GM19395 (cell line): Measurements from ENCODE around the gene MOB3B.
"Not testable (repeated sequence)": the region's sequence is repeated elsewhere in the genome, so short reads cannot be mapped to it uniquely, and the experiment has no call there.

Source experiments
- ATAC-seq: cut with Tn5 transposase; IDR thresholded peaks from one replicate; pipeline ENCODE4 v1.9.1; 2021; ENCODE audit warnings: mild to moderate bottlenecking, moderate library complexity; ENCODE audit not compliant: unreplicated experiment

Gene MOB3B

DNA sequence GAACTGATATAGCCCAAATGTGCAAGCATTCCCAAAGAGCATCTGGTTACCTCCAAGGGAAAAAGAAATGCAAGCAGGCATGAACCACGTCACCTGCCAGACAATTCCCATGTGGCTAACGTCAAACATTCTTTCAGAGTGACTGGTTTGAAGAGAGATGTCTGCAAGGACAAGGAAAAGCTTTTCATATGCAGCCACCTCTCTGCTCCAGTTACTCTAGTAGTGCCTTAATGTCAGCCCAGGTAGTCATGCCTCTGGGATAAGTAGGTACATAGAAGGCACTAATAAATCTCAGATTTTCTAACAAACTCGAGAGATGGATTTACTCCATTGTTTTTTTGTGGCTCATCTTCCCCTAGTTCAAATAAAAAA is 102.4 kb downstream of the MOB3B start:
- ATAC-seq, result no peak

DNA sequence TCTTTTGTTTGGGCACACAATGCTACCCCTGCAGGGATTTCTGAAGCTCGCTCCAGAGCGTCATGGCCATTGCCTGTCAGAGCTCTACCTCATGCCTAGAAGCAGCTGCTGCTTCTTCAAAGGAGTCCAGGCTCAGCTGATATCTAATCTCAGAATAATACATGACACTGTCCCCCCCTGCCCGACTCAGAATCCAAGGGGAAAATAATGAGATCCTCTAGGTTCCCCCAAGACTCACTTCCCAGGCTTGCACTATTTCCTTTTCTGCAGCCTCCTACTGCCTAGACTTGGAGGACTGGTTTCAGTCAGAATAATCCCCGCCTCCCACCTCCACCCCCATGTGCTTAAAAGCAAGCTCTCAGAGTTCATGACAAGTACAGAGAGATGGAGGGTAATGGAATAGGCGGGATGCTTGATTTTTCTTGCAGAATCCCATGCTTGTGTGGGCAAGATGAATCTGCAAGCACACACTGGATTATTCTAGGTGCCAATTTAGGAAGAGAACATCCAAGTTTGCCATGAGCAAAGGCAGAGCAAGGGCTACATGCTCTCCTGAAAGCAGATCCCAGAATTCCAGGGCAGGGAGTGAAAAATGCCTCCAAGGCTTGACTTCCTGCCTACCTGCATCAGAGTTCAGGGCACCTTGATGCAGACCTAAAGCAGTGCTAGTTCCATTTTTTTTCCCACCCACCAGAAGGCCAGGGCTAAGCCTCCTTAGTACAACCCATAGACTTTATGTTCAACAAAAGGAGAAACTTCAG is 102.9 kb downstream of the MOB3B start:
- no peak for ATAC-seq

DNA sequence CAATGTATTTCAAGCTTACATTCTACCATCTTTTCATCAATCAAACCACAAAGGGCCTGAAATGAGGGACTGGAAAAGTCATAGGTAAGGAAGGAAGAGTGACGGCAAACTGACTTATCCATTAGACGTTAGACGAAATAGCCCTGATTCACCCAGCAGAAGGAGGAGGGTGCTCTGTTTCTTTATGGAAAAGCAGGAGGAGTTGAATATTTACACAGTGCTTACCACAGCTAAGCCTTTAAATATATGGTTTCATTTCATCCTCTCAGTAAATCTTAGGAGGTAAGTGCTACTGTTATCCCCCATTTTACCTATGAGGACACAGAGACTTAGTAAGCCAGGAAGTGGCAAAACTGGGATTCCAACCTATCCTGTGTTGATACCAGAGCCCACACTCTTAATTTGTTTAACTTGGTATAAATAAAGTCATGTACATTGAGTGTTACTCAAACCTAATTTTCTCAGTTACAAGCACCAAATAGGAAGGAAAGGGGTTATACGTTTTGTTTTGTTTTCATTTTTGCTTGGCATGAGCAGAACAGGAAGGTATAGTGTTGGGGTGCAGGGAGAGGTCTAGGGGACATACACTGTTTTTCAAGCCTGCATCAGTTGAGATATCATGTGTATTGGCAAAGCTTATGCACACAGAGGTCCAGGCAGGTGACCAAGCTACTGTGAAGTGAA is 103.6 kb downstream of the MOB3B start:
- no peak for ATAC-seq

DNA sequence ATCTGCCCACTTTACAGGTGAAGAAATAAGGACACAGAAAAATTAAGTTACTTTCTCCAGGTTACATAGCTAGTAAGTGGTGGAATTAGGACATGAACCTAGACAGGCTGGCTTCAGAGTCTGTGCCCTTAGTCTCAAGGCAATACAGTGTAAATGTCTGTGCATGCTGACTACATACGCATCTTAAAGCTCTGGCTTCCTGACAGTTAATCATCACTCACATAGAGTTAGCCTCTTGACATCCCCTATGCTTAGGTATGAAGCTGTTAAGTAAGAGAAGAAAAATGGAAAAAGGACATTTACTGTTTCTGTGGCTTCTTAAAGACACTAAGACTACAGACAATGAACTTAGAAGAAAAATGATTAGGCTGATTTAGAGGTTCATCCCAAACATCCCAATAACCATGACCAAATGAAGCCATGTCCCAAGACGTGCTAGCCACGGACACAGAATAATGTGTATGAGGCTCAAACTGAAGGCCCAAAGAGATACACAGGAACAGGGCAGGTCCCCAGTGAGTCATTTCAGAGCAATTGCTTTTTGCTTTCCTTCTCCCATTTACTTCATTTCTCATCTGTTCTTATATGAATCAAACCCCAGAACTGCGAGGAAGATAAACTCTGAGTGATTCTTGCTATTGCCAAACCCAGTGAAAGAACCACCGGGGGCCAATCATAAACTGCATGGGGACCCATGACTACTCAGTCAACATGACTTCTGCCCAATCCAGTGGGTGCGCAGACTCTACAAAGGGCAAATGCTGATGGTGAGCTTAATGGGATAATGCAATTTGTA is 105.5 kb downstream of the MOB3B start:
- no peak for ATAC-seq

DNA sequence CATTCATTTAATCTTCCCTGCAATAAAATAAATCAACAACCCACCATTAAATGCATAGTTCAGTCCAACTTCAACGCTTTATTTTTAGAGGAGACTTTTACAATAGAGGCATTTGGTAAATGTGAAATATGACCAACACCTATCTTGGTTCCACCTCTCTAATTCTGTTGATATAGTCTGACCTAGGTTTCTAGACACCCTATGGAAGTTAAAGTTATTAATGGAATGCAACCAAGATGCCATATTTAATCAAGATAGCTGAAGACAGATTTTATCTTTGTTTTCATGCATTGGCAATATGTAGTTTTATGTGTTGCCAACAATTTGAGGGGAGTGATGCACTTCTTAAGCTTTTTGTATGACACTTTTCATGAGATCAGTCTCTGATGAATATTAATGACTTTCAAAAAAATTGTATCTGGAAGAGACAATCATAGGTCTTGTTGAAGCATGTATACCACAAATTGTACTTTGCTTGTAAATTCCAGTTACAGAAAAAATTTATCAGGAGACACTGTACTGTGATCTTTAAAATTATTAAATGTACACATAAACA is 107.3 kb downstream of the MOB3B start:
- no peak for ATAC-seq

DNA sequence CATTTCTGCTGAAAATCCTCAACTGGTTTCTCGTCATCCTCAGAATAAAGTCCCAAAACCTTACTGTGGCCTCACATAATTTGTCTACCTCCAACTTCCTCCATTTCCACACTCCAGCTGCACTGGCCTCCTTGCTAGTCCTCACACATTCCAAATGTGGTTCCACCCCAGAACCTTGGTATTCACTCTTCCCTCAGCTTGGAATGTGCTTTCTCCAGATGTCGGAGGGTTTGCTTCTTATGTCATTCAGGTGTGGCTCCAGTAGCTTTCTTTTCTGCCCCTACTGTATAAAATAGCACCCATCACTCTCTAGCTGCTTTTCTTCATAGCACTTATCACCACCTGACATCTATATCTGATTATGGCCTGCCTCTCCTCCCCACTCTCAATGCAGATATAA is 108.0 kb downstream of the MOB3B start:
- no peak for ATAC-seq

DNA sequence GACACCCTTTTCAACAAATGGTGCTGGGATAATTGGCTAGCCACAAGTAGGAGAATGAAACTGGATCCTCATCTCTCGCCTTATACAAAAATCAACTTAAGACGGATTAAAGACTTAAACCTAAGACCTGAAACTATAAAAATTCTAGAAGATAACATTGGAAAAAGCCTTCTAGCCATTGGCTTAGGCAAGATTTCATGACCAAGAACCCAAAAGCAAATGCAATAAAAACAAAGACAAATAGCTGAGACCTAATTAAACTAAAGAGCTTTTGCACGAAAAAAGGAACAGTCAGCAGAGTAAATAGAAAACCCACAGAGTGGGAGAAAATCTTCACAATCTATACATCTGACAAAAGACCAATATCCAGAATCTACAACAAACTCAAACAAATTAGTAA is 110.1 kb downstream of the MOB3B start:
- ATAC-seq, result not testable (repeated sequence)

DNA sequence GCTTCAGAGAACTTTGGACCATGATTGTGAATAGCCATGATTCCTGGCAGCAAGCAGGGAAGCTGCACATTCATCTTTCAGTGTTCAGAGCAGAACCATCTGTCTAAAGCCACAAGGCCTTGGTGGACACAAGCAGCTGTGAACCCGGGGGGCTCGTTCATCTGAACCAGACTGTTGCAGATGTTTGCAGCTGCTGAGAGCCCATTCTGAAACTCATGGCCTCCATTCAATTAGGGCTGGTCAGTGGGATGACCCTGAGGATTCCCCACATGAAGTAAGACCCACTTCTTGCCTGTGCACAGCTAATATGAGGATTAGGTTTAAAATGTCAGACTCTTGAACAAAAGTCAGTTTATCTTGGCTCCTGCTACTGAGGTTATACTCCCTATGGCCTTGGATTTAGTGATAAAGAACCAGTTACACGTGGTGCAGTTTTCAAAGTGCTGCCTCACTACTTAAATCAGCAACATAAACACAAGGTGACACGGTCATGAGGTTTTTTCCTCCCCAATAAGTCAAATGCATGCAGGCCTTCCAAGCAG is 115.3 kb downstream of the MOB3B start:
- ATAC-seq, result no peak

DNA sequence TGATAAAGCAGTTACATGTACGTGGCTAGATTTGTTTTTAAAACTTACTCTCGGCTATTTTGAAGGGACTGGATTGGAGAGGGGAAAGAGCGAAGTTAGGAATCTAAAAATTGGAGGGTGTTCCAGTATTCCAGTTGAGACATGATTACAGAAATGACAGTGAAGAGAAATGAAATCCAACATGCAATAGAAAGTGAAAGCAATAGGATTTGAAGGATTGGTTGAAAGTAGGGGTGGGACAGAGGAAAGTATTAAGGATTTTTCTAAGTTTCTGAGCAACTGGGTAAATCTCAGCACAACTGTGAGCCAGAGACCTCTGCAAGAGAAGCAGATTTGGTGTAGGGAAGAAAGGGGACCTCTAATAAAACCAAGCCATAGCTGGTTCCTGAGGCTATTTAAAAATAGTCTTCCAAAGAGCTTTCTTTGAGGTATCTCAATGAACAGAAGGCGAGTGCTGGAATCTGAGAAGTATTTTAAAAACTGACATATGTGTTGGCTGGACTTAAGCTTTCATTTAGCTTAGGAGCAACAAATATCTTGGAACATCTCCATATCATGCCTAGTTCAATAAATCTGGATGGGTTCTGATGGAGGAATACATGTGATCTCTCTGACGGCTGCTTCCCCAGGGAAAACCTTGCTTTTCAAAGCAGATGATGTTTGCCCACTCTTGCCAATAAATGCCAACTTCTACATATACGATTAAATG is 115.9 kb downstream of the MOB3B start:
- ATAC-seq, result no peak

DNA sequence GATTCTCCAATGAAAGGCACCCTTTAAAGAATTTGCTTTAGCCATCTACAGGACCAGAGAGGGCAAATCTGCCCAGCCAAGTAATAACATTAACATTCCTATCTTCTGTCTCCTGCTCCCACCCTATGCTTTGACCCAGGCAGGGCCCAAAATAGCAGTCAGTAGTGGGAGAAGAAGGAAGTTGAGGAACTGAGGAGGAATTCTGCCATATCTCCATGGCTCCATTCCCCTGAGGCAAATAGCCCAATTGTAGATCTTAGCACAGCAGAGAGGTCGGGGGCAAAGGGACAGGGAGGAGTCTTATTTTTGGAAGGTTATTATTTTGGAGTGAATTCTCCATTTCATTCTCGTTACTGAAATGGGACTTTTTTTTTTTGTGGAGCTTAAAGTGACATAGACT is 116.7 kb downstream of the MOB3B start:
- no peak for ATAC-seq

DNA sequence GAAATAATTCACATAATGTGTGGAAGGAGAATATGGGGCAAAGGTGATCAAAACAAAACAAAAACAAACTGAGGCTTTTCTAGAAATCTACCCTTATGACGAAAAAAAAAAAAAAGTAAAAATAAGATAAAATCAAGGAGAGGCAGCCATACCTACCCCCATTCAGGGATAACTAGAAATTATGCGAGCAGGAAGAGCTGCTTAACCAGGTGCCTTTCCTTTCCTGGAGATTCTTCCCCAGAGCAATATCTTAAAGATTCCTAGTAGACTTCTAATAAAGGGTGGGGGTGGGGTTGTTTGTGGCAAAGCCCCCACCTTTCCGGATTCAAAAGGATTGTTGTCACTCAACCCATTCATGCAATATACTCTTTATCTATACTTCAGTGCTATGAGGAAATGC is 117.5 kb downstream of the MOB3B start:
- no peak for ATAC-seq

DNA sequence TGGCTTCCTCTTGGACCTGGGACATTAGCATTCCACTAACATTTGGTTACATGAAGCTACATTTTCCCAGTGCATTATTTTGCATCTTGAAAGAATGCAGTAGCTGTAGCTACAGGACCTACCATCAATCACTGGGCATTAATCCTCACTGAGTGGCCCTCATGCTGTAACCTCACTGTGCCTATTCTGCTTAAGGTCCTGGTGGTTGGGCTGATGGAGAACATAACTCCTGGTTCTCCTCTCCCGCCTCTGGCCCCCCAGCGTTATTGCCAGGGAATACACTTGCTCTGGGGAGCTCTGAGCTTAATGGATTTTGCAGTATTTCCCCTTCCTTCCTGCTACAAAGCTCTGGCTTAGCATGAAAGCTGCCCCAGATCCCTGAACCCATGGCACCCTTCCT is 121.1 kb downstream of the MOB3B start:
- ATAC-seq, result no peak

DNA sequence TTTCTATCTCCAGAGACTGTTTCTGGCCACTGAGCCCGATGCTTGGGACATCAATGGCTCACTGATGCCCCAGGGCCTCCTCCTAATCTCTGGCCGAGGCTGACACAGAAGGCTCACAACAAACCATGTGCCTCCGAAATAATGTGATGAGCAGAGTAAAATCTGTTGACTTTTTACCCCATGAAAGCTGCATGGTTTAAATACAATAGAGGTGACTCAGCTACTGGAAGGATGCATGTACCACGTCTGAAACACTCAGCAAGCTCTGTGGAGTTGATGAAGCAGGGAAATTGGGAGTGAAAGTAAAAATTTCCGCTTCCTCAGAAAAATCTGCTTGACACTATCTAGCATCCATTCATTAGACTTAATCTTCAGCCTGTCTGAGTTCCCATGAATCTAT is 121.6 kb downstream of the MOB3B start:
- ATAC-seq, result no peak

DNA sequence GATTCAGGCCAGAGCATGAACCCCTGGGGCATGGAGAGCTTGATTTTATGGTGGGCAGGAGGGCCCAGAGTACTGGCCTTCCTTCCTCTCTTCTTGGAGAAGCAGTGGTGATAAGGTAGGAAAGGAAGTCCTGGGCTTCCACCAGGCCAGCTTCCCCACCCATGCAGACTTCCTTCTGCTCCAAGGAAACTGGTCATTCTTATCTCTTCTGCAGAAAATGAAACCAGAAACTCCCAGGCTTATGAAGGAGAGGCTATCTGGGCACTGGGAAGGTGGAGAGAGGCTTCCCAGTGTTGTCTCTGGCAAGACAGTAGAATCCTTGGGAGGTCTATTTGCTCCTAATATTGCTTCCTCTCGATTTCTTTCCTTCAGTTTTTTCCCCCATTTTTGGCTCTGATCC is 122.1 kb downstream of the MOB3B start:
- ATAC-seq, result no peak

DNA sequence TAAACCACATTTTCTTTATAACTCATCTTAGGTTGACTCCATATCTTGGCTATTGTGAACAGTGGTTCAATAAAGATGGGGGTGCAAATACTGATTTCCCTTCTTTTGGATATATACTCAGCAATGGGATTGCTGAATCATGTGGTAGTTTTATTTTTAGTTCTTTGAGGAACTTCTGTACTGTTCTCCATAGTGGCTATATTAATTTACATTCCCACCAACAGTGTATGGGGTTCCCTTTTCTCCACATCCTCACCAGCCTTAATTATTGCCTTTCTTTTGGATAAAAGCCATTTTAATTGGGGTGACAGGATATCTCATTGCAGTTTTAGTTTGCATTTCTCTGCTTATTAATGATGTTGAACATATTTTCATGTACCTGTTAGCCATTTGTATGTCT is 125.0 kb downstream of the MOB3B start:
- ATAC-seq, result no peak

DNA sequence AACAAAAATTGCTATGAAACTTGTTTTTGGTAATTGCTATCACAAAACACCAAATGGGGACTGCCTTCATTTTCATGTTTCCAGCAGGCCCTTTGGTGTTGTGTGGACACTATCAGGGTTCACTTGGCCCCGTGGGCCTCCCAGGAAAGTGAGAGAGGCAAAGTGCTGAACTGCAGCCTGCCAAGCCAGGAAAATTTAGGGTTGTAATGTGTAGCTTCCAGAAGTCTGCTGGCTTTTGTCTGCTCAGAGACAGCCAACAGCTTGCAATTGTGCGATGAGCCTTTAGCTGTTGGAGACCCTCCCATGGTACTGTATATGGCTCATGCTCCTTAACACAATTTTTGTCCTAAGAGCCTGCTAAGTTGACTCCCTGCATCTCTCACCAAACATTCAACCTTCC is 127.0 kb downstream of the MOB3B start:
- ATAC-seq, result no peak

DNA sequence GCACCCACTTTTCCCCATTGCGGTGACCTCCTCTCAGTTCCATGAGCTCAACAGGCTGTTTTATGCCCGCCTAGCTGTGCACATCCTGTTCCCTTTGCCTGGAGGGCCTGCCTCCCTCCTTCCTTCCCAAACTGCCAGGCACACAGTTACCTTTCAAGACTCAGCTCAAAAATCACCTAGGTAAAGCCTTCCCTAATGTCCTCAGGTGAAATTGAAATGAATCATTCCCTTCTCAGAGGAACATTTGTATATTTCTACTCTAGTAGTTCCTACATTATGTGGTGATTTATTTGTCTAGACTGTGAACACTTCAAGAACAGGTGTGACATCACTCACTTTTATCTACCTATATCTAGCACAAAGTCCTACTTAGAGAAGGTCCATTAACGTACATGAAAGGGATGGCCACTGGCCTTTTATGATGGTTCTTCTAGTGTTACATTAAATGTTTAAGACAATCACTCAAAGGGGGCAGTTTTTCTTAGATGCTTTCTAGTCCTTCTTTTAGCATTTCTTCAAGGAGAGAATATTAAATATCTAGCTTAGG is 129.2 kb downstream of the MOB3B start:
- ATAC-seq, result no peak

DNA sequence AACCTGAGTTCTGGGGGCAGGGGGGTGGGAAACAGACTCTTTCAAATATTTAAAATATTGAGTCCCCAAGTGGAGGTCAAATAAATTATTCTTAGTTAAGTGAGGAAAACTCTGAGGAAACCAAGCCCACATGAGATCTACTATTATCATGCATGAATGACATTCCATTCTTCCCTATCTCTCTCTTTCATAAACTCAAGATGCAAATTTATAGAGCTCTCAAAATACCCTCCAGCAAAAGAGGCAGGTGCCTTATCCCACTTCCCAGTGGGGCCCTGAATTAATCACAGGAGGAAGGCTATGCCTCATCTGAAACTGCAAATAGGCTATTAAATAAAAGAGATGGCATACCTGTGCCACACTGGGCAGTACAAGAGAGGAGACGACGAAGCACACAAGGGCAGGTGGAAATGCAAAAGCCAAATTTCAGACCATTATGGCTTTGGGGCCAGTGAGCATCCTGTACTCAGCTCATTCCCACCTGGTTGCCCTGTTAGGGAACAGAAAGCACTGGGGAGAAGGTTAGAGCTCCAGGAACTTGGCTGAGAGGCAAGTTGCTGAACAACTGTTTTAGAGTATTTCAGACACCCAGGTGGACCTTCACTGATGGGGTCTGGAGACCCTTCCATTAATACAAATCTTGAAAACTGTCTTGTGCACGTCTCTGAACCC is 130.5 kb downstream of the MOB3B start:
- no peak for ATAC-seq

DNA sequence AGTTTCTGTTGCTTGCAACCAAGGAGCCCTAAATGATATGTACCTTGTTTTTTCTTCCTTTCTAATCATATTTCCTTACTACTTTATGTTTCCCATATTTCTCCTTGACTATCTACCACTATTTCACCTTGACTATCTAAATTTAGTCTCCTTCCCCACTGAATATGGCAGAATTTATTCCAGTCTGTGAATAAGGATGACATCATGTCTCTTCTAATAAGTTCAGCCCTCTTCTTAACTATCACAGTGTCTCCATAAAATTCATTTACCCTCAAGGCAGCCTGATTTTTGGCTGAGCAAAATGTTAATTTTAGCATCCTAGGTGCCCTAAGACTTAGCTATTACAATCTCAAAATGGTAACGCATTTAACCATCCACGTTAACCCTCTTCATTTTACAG is 133.1 kb downstream of the MOB3B start:
- ATAC-seq, result no peak

DNA sequence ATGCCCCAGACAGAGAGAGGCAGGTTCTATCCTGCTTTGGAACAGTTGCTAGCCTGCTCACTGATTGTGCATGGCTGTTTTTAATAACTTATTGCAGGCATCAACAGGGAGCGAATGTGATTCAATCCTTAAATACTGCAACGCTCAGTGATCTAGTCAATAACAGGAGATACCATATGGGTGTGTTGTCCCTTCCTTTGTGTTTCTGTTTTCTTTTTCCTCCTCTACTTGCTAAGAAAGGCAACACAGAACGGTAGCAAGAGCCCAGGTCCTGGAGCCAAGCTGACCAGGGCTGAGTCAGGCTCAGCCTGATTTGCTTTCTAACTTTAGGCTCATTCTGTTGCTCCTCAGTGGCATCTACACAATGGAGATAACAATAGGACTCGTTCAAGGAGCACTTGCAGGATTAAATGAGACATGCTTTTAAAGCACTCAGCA is 134.1 kb downstream of the MOB3B start:
- no peak for ATAC-seq
